ENCODE results near the gene ITM2C. TPM values are rescaled to one million over a fixed set of nuclear protein-coding genes. Genes with fewer than 3 reads are reported as not detected.
A peak's percentile ranks its signal among the peaks of the same experiment; 100 is the strongest.

ITM2C gene
- total and polyA plus RNA-seq, 9 of the 15 experiments (the other 6 are each of a cell fraction or from before 2014, with no cell fraction given): 0.49 to 58.8 (median 21.5) TPM

DNA sequence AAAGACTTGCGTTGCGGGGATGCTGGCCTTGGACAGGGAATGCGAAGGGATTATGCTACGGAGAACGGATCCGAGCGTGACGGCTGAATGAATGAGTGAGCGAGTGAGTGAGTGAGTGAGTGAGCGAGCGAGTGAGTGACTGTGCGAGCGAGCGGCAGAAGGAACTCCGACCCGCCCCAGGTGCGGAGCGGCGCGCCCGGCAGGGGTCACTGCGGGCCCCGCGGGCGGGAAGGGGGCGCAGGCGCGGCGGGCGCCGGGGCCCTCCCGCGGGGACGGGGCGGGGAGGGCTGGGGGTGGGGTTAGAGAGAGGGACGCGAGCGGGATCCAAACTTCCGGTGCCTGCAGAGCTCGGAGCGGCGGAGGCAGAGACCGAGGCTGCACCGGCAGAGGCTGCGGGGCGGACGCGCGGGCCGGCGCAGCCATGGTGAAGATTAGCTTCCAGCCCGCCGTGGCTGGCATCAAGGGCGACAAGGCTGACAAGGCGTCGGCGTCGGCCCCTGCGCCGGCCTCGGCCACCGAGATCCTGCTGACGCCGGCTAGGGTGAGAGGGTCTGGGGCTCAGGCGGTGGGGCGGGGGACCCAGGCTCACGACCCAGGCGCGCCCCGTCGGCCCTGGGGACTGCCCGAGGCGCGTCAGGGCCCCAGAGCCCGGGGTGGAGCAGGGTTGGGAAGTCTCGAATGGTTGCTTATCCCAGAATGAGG is at the start of gene ITM2C (continued):
- TF ChIP-seq POLR2AphosphoS5 (IDR thresholded peaks at IDR 0.05; ENCODE audit: control insufficient read depth, insufficient read depth, low read depth, low read length): 0 out of 2 replicates have a peak, but pooled peaks have one; percentile 41
- no peak for TF ChIP-seq POLR3A (IDR thresholded peaks at IDR 0.05; ENCODE audit: borderline replicate concordance, extremely low read depth, insufficient read depth, insufficient read length)
- no peak for TF ChIP-seq DACH1 (IDR thresholded peaks at IDR 0.05; ENCODE audit: partially characterized antibody)
- TF ChIP-seq NUFIP1 (IDR thresholded peaks at IDR 0.05; ENCODE audit: partially characterized antibody): no peak
- 0 out of 2 replicates have a peak, but pooled peaks have one; percentile 37 for TF ChIP-seq ZEB2 (IDR thresholded peaks at IDR 0.05)
- TF ChIP-seq FIP1L1 (IDR thresholded peaks at IDR 0.05; ENCODE audit: low read depth, low read length, poor library complexity, severe bottlenecking): no peak
- no peak for TF ChIP-seq NKRF (IDR thresholded peaks at IDR 0.05; ENCODE audit: borderline replicate concordance)
- no peak for TF ChIP-seq SMARCA4 (IDR thresholded peaks at IDR 0.05)
- no peak for TF ChIP-seq CHAMP1 (IDR thresholded peaks at IDR 0.05)
- TF ChIP-seq, protein P1, sequence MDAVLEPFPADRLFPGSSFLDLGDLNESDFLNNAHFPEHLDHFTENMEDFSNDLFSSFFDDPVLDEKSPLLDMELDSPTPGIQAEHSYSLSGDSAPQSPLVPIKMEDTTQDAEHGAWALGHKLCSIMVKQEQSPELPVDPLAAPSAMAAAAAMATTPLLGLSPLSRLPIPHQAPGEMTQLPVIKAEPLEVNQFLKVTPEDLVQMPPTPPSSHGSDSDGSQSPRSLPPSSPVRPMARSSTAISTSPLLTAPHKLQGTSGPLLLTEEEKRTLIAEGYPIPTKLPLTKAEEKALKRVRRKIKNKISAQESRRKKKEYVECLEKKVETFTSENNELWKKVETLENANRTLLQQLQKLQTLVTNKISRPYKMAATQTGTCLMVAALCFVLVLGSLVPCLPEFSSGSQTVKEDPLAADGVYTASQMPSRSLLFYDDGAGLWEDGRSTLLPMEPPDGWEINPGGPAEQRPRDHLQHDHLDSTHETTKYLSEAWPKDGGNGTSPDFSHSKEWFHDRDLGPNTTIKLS (IDR thresholded peaks at IDR 0.05; ENCODE audit: borderline replicate concordance, low read depth): no peak
- no peak for TF ChIP-seq SFPQ (IDR thresholded peaks at IDR 0.05; ENCODE audit: low read depth, low read length)
